K562 (cell line): ENCODE data around the gene DHX58. TPM values are rescaled to one million over a fixed set of nuclear protein-coding genes. Genes with fewer than 3 reads are reported as not detected.

Source experiments
- ADNP ChIP-seq: fragments of 200-800 bp; sonication (Bioruptor generic); IDR thresholded peaks from 2 replicates; pipeline ENCODE4 v1.6.1; 2016; ENCODE audit warnings: missing genetic modification characterization, missing compliant biosample characterization
- EP300 ChIP-seq: IDR thresholded peaks from 2 replicates; pipeline ENCODE4 v1.6.1; 2012; ENCODE audit warnings: low read length, improper control_type of control experiment
- HDAC8 ChIP-seq: fragments of 450-650 bp; IDR thresholded peaks from 2 replicates; pipeline ENCODE4 v1.6.1; 2016; ENCODE audit warnings: mild to moderate bottlenecking, missing genetic modification characterization, moderate library complexity, missing compliant biosample characterization
- HDGF ChIP-seq: fragments of 450-650 bp; IDR thresholded peaks from 2 replicates; pipeline ENCODE4 v1.6.1; 2016
- JUND ChIP-seq, 2 experiments: IDR thresholded peaks; 2 replicates in 1 of 2; 3 replicates in 1 of 2; pipeline ENCODE4 v1.6.1; 2011; ENCODE audit warnings: borderline replicate concordance in 2 of 2, low read depth in 2 of 2, low read length in 2 of 2, improper control_type of control experiment in 1 of 2, missing biosample characterization in 1 of 2, missing genetic modification characterization in 1 of 2, missing genetic modification reagents in 1 of 2
- NFIC ChIP-seq: fragments of 450-650 bp; IDR thresholded peaks from 2 replicates; pipeline ENCODE4 v1.6.1; 2017; ENCODE audit warnings: mild to moderate bottlenecking, inconsistent platforms
- PHF21A ChIP-seq: fragments of 450-650 bp; IDR thresholded peaks from 2 replicates; pipeline ENCODE4 v1.6.1; 2017; ENCODE audit warnings: low read depth, borderline replicate concordance
- PRPF4 ChIP-seq: fragments of 200-400 bp; formaldehyde crosslinking; IDR thresholded peaks from one replicate; pipeline ENCODE4 v1.6.1; 2017; ENCODE audit warnings: low read length, low read depth, mild to moderate bottlenecking; ENCODE audit not compliant: insufficient read depth, poor library complexity, severe bottlenecking
- PTBP1 ChIP-seq: fragments of 200-400 bp; formaldehyde crosslinking; IDR thresholded peaks from 2 replicates; pipeline ENCODE4 v1.6.1; 2017; ENCODE audit warnings: low read depth, low read length
- RHOXF2B ChIP-seq: fragments of 250-450 bp; sonication (Bioruptor Pico); conservative IDR thresholded peaks from 2 replicates; pipeline ENCODE4 v1.5.1; 2021
- SMARCA4 ChIP-seq: fragments of 450-650 bp; IDR thresholded peaks from 2 replicates; pipeline ENCODE4 v1.6.1; 2016
- U2AF2 ChIP-seq: fragments of 200-400 bp; formaldehyde crosslinking; optimal IDR thresholded peaks from 2 replicates; pipeline ENCODE3; 2017; ENCODE audit warnings: low read depth, mild to moderate bottlenecking, low read length
- WHSC1 ChIP-seq: IDR thresholded peaks from one replicate; pipeline ENCODE4 v1.6.1; 2012; ENCODE audit warnings: low read length, control low read depth, inconsistent platforms
- ZNF174 ChIP-seq: fragments of 250-450 bp; sonication (Bioruptor Pico); IDR thresholded peaks from 2 replicates; pipeline ENCODE4 v1.4.0; 2020; ENCODE audit warnings: mild to moderate bottlenecking
- ZNF274 ChIP-seq: IDR thresholded peaks from 2 replicates; pipeline ENCODE4 v1.6.1; 2011; ENCODE audit warnings: low read depth, mild to moderate bottlenecking, low read length, moderate library complexity, borderline replicate concordance
- ZNF583 ChIP-seq: fragments of 250-450 bp; sonication (Bioruptor Pico); IDR thresholded peaks from 2 replicates; pipeline ENCODE4 v1.4.0; 2020
- ZNF766 ChIP-seq: fragments of 200-800 bp; sonication (Bioruptor generic); conservative IDR thresholded peaks from 2 replicates; pipeline ENCODE4 v1.6.1; 2016; ENCODE audit warnings: missing genetic modification characterization, missing compliant biosample characterization
- polyA plus RNA-seq, 8 experiments: library from polyadenylated mRNA; depleted of rRNA in 4 of 8; stranded (reverse) in 5 of 8; unstranded in 3 of 8; fragments of >200 nt; fragmentation: Nextera tagmentation in 2 of 8; fragmentation: Illumina TruSeq in 1 of 8; extraction: Ambion mirVana in 2 of 8; extraction: Trizol in 1 of 8; gene quantifications; 2 replicates each; pipeline versions ENCODE4 v1.2.1 to v1.2.3, GENCODE V29; 2011 to 2014; ENCODE audit warnings: inconsistent platforms in 1 of 8, missing spikeins in 1 of 8
- total RNA-seq, 7 experiments: library from RNA; depleted of rRNA in 6 of 7; stranded (reverse); fragments of >200 nt in 6 of 7; fragmentation: Illumina TruSeq in 2 of 7; extraction: Trizol in 2 of 7; gene quantifications; 2 replicates each; pipeline versions ENCODE4 v1.2.1 to v1.2.3, GENCODE V29; 2011 to 2021; ENCODE audit warnings: low replicate concordance in 1 of 7
- TF ChIP-seq, protein P1 (sequence below), 2 experiments: IDR thresholded peaks; 2 replicates each; pipeline ENCODE4 v1.6.1; 2012; ENCODE audit warnings: improper control_type of control experiment in 2 of 2, low read depth in 2 of 2, low read length in 2 of 2, borderline replicate concordance in 1 of 2
- TF ChIP-seq, protein P2 (sequence below): fragments of 450-650 bp; IDR thresholded peaks from 2 replicates; pipeline ENCODE4 v1.6.1; 2016; ENCODE audit warnings: missing biosample characterization, missing genetic modification characterization
- TF ChIP-seq, protein P3 (sequence below), 2 experiments: fragments of 450-650 bp; conservative IDR thresholded peaks; 2 replicates each; pipeline ENCODE4 v1.6.1; 2017; ENCODE audit warnings: mild to moderate bottlenecking in 2 of 2, moderate library complexity in 2 of 2
- TF ChIP-seq, protein P4 (sequence below): fragments of 250-450 bp; sonication (Bioruptor Pico); IDR thresholded peaks from 2 replicates; pipeline ENCODE4 v1.5.1; 2021; ENCODE audit warnings: mild to moderate bottlenecking

The DHX58 gene
- total and polyA plus RNA-seq, 9 of the 15 experiments (the other 6 are each of a cell fraction or from before 2014, with no cell fraction given) = 0.15 to 3.0 (median 1.4) TPM

DNA sequence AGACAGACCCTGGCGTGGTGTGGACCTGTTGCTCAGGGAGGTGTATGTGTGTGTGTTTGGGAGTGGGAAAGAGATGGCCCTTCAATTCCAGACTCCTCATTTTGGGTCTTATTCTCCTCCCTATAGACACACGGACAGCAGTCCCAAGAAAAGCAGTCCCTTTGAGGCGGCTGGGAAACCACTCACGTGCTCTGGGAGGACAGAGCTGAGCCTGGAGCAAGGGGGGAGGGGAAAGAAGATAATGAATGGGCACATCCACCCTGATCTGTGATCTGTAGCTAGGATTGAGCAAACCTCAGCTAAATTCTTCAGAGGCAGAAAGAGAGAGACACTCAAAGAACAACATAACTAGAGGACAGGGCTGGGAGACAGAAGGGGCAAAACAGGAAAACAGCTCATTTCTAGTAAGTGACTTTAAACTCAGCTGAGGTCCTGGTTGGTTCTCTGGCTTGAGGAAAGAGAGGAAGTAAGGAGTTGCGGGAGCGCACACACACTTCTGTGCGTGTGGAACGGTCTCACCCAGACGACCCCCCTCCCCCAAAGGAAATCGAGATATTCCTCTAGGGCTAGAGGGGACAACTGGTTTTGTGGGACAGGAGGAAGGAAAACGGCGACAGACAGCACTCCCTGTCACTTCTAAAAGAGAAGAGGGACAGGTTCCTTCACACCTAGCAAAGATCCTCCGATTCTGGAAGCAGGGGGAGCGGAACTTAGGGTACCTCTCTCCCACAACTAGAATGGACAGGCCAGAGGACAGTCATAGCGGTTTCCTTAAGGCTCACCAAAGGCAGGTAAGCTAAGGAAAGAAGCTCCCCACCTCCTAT is 41.6 kb upstream of the DHX58 start (continued):
- TF ChIP-seq, protein P1, sequence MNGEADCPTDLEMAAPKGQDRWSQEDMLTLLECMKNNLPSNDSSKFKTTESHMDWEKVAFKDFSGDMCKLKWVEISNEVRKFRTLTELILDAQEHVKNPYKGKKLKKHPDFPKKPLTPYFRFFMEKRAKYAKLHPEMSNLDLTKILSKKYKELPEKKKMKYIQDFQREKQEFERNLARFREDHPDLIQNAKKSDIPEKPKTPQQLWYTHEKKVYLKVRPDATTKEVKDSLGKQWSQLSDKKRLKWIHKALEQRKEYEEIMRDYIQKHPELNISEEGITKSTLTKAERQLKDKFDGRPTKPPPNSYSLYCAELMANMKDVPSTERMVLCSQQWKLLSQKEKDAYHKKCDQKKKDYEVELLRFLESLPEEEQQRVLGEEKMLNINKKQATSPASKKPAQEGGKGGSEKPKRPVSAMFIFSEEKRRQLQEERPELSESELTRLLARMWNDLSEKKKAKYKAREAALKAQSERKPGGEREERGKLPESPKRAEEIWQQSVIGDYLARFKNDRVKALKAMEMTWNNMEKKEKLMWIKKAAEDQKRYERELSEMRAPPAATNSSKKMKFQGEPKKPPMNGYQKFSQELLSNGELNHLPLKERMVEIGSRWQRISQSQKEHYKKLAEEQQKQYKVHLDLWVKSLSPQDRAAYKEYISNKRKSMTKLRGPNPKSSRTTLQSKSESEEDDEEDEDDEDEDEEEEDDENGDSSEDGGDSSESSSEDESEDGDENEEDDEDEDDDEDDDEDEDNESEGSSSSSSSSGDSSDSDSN (IDR thresholded peaks at IDR 0.05; ENCODE audit: borderline replicate concordance in 1 of 2, low read depth in 2 of 2, low read length in 2 of 2) = no peak
- TF ChIP-seq ZNF583 (CRISPR knock-in tag) = no peak
- TF ChIP-seq ADNP (tag) = no peak
- no peak for TF ChIP-seq ZNF766 (CRISPR knock-in tag)
- TF ChIP-seq RHOXF2B (CRISPR knock-in tag) = no peak
- TF ChIP-seq PHF21A = no peak
- no peak for TF ChIP-seq EP300
- TF ChIP-seq ZNF274 = no peak
- TF ChIP-seq, protein P2, sequence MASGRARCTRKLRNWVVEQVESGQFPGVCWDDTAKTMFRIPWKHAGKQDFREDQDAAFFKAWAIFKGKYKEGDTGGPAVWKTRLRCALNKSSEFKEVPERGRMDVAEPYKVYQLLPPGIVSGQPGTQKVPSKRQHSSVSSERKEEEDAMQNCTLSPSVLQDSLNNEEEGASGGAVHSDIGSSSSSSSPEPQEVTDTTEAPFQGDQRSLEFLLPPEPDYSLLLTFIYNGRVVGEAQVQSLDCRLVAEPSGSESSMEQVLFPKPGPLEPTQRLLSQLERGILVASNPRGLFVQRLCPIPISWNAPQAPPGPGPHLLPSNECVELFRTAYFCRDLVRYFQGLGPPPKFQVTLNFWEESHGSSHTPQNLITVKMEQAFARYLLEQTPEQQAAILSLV (tag) = no peak
- TF ChIP-seq ZNF174 (CRISPR knock-in tag) = no peak
- TF ChIP-seq WHSC1 = no peak
- no peak for TF ChIP-seq HDGF
- TF ChIP-seq U2AF2 = no peak
- no peak for TF ChIP-seq SMARCA4
- no peak for TF ChIP-seq PTBP1
- TF ChIP-seq, protein P3, sequence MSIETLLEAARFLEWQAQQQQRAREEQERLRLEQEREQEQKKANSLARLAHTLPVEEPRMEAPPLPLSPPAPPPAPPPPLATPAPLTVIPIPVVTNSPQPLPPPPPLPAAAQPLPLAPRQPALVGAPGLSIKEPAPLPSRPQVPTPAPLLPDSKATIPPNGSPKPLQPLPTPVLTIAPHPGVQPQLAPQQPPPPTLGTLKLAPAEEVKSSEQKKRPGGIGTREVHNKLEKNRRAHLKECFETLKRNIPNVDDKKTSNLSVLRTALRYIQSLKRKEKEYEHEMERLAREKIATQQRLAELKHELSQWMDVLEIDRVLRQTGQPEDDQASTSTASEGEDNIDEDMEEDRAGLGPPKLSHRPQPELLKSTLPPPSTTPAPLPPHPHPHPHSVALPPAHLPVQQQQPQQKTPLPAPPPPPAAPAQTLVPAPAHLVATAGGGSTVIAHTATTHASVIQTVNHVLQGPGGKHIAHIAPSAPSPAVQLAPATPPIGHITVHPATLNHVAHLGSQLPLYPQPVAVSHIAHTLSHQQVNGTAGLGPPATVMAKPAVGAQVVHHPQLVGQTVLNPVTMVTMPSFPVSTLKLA (conservative IDR thresholded peaks at IDR 0.05) = peak in 1 of 2 experiments; percentile 45; a peak in 2 of 4 replicates
- no peak for TF ChIP-seq JUND (IDR thresholded peaks at IDR 0.05; ENCODE audit: borderline replicate concordance, low read depth, low read length)
- TF ChIP-seq JUND (tag; IDR thresholded peaks at IDR 0.05; ENCODE audit: borderline replicate concordance, low read depth, low read length) = no peak
- TF ChIP-seq NFIC = no peak
- TF ChIP-seq, protein P4, sequence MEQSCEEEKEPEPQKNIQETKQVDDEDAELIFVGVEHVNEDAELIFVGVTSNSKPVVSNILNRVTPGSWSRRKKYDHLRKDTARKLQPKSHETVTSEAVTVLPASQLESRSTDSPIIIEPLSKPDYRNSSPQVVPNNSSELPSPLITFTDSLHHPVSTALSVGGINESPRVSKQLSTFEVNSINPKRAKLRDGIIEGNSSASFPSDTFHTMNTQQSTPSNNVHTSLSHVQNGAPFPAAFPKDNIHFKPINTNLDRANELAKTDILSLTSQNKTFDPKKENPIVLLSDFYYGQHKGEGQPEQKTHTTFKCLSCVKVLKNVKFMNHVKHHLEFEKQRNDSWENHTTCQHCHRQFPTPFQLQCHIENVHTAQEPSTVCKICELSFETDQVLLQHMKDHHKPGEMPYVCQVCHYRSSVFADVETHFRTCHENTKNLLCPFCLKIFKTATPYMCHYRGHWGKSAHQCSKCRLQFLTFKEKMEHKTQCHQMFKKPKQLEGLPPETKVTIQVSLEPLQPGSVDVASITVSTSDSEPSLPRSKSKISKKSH (CRISPR knock-in tag) = no peak
- TF ChIP-seq PRPF4 = no peak
- no peak for TF ChIP-seq HDAC8 (tag)
